ENCODE results near the gene TPM3.
"Not testable (repeated sequence)": the region's sequence is repeated elsewhere in the genome, so short reads cannot be mapped to it uniquely, and the experiment has no call there.

Gene TPM3

DNA sequence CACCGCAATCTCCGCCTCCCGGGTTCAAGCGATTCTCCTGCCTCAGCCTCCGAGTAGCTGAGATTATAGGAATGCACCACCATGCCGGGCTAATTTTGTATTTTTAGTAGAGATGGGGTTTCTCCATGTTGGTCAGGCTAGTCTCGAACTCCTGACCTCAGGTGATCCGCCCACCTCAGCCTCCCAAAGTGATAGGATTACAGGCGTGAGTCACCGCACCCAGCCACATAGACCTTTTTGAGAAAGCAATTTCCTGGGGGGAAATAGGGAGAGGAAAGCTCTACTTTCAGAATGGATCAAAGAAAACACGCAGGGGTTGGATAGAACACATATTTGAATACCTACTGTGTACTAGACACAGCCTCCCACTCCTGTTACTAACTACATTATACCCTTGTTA lies 13.9 kb upstream of the TPM3 start:
- not testable (repeated sequence) for DNase-seq

DNA sequence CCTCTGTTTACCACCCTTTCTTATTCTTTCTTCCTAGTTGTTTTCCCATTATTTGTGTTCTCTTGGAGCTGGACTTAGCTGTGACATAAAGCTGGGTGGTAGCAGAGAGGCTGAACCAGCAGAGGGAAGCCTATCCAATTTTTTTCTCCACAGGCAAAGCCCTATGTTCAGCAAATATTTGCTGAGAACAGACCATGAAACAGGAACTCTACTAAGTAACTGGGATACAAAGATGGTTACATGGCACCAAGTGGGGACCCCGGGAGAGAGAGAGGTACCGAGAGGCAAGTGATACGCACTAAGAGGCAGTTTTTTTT lies 7.6 kb upstream of the TPM3 start:
- no peak for DNase-seq

DNA sequence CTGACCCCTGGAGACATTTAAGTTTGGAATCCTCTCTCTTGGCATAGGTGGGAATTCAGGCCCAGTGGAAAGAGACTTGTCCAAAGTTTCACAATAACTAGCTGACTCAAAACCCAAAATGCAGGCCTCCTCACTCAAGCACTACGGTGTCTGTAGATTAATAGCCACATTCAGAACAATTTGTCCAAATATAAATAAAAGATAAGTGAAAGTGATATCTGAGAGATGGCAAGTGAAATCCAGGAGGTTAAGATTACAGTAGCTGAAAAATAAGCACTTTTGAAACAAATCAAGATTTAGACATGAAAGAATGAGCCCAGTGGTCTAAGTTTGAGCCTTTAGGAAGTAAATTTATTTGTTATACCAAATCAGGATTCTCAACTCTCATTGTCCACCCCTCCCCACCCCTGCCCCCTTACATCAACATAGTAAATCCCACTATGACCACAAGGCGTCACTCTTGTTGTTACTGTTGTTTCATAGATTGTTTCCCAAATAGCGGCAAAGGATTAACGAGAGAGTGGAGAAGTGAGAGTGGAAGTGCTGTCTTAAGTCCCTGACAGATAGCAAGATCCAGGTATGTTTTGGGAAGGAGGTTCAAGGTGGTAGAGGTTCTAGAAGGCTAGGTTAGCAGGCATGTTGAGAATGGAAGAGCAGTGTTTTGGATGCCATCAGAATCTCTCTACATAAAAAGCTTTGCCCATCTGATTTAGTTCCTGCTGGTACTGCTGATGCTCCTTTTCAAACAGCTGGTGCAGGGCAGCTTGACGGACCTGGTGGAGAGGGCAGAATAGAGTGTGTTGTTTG lies 7.1 kb upstream of the TPM3 start:
- DNase-seq: peak; percentile 61

DNA sequence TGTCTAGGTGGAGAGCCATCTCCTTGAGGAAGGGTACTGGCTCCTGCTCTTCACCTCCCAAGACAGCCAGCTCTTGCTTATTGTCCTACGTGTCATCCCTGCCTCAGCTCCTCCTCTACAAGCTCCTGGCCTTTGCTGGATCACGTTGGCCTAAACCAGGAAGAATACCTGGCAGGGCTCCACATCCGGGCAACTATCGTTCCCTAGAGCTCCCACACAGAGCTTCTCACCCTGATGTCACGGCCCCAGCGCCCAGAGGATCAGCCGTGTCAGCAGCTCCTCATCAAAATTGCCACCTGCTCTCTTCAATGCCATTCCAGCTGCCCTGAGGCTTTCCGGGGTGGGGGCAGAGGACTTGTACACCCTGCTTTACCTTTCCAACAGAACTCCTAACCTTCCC lies 1.9 kb upstream of the TPM3 start:
- DNase-seq: no peak

DNA sequence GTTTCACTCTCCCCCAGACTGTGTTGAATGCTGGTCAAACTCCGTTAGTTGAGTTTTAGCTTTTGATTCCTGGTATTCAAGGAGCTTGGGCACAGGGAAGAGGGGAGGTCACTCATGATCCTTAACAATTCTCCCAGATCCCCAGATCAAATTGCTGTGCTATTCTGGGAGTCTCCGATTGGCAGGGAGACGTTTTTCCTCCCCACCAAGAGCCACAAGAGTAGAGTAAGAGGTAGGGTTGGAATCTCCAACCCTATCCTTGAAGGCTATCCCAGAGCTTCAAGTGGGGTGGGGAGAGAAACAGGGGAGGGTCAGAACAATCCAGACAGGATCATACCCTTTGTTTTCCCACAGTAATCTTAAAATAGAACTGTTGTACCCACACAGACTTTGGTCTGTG lies 576 bp upstream of the TPM3 start:
- no peak for DNase-seq

DNA sequence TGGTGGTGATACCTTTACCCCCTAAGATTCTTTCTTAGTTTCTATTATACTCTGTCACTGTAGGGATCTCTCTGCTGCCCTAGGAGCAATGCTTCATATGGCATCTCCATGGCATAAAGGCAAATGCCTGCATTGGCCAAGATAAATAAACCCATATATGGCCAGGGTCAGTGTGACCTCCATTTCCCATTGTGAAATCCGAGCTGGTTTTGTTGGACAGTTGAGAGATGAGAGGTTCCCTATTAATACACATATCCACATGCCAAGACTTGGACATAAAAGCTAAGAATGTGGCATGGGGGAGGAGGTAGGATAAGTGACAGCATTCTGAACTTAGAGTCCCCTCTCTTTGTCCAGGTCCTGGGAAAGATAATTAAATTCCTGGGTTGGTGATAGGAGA lies 1.4 kb downstream of the TPM3 start:
- DNase-seq: no peak

DNA sequence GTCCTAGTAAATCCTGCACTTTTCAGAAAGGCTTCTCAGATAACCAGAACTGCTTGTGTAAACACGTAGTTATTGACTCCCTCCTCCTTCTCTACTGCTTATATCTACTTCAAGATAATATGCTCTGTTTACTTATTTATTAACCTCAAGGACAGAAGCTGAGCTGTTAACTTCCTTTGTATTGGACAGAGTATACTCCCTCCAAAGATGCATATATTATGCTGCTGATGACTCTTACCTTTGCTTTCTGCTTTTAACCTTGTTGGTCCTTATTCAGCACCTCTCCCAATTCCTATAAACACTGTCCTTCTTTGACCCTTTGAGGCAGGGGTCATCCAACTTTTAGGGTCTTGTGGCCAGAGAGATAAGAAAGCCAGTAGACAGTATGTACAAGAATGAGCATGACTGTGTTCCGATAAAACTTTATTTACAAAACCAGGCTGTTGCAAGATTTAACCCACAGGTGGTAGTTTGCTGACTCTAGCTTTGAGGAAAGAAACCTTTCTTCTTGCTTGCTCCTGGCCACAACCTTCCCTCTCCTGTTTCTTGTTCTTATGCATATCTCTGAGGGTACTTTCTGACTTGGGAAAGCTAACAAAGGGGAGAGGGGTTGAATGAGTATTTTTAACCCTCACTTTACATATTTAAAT lies 4.9 kb downstream of the TPM3 start:
- DNase-seq: no peak

DNA sequence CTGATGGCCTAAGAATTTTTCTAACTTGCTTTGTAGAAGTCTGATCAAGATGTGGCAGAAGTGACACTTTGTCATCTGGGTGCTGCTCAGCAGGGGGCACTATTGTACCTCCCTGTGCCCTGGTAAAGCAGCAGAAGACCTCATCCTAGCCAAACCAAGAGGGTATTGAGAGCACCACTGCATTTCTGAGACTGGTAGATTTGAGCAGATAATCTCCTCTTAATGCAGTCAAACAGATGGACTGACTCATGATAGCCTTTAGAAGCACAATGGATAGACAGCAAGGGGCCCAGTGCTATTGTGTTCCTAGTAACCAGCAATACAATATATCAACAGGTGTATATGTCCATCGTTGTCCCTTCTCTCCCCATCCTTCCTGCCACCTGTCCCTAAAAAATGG lies 5.7 kb downstream of the TPM3 start:
- peak; percentile 67 for DNase-seq

DNA sequence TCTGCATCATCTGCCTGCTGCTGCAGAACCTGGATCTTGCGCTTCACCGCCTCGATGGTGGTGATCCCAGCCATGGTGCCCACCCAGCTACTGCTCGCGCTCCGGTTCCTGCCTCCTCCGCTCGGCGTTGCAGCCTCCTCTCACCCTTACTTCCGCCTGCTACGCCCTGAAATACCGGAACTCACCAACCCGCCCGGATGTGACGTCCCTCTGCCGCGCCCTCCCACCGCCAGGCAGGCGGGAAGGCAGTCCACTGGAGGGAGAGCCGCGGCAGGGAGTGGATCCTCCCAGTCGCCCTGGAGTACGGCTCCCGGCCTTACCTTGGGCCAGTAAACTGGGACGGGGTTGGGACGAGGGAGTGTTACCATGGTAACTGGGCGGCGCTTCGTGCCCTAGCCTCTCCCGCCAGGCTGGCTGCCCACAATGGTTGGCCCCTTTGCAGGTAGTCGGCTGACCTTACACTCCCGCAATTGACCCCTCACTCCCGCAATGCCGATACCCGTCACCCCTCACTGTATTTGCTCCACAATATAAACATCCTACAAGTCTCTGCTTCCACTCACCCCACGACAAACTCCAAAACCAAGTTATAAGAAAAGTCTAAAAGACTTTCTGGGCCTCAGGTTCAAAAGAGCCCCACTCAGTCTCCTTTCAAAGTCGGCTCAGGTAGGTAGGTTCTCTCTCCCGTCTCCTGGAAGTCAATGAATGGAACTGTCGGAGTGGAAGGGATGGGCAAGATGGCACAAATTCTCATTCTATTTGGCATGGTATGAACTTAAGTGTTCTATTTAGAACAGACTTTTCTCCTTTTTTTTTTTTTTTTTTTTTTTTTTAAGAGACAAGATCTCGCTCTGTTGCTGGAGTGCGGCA lies 8.6 kb downstream of the TPM3 start:
- peak; percentile 94 for DNase-seq

DNA sequence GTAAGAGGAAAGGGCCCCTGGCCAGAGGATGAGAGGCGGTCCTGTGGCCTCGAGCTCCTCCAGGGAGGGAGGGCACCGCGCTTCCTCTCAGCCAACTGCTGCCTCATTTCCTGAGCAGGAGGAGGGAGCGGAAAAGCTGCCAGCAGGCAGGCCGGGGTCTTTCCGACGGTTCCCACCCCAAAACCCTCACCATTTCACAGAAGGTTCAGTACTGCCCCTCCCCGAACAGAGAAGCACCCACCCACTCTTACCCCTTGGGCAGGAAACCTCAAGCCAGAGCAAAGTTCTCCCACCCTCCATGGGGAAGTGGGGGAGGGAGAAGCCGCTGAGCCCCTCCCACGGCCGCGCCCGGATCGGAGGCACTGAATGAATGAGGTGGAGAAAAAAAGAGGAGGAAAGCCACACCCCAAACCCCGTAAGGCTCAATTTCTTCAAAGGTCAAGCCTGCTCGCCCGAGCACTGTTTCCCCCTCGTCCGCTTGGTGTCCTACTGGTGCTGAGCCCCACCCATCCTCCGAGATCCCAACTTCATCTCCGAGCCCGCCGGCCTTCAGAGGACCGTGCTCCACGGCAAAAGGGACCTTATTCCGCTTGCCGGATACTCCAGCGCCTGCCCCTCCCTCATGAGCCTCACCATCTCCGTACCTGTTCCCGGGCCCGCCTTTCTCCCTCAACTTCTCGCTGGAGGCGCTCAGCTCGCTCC lies 9.4 kb downstream of the TPM3 start:
- DNase-seq: peak; percentile 74

DNA sequence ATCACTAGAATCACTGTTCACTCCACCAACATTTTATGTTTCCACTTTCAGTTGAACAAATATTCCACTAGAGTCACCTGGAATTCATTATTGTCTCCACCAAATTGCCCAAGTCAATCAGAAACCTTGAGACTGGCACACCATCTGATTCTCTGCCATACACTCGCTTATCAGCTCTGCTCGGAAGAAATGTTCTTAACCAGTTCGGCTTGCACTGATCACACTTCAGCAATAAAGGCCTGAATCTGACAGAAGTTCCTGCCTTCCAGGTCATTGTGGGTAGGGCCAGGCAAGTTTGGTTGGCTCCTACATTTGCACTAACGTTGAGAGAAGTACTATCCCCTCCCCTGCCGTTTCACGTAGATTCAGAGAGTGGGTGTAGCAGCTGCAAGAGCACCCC lies 10.0 kb downstream of the TPM3 start:
- no peak for DNase-seq

DNA sequence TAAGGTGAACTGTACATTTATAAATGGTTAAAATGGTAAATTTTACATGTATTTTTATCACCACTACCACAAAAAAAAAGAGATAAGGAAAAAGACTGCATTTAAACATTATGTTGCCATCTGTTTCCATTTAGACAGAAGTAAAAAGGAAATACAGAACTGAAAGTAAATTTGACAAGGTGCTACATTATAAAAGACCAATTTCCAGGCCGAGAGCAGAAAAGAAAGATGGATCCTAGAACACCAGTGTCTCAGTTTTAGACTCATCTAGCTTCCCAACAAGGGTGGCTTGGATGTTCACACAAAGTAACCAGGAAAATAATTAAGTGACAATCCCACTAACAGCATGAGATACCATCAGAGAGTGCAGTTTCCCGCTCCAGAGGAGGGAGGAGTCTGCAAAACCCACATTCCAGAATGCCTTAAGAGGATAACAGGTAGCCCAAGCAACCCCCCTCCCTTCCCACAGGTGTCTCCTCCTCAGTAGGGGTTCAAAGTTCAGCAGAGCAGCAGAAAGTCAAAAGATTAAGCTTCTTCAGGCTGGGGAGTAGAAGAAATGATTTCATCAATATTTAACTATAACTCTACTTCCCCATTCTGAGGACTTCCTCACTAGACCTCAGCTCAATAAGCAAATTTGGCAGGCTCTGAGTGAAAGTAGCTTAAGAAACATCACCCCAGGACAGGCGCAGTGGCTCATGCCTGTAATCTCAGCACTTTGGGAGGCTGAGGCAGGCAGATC lies 11.8 kb downstream of the TPM3 start:
- no peak for DNase-seq

DNA sequence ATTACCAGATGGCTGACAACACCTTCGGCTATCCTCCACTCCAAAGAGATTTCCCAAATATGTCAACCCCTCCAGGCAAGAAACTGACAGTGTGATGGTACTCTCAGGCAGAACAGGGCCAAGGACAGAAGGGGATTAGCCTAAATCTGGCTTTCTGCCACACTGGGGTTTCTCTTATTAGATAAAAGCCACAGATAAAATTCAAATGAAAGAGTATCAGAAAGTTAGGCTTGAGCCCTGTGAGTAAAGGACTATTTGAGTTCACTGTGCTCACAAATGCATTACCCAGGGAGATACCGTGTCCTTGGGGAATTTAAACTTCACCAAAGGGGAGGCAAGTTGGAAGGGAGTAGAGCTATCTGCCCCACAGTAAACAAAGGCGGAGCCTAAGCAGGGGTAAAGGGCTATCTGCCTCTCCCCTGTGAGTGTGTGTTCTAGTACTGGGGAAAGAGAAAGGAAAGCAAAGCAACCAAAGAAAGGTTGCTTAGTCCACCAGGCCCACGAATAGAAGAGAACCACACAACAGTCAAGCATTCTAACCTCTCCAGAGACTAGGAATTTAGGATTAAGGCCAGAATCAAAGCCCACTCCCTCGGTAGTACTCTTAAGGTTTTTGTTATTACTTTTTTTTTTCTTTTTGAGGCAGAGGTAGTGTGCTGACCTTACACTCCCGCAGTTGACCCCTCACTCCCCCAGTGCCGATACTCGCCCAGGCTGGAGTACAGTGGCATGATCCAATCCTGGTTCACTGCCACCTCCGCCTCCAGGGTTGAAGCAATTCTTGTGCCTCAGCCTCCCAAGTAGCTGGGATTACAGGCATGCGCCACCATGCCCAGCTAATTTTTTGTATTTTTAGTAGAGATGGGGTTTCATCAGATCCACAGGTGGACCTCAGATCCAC lies 12.7 kb downstream of the TPM3 start:
- no peak for DNase-seq

DNA sequence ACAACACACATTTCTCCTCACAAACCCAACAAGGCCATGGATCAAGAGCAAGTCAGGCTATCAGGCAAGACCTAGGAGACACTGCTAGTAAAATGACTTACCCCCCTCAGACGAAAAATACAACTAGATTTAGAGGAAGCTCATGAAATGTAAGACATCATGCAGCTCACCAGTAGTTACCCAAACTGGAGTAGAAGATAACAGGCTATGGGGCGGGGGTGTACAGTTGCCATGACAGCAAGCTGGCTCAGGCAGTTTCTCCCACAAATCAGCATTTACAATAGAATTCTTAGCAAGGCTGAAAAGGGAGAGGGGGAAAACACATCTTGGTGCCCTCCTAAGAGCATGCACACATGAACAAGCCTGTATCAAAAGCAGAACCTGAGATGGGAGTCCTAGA lies 13.9 kb downstream of the TPM3 start:
- DNase-seq: peak; percentile 20

DNA sequence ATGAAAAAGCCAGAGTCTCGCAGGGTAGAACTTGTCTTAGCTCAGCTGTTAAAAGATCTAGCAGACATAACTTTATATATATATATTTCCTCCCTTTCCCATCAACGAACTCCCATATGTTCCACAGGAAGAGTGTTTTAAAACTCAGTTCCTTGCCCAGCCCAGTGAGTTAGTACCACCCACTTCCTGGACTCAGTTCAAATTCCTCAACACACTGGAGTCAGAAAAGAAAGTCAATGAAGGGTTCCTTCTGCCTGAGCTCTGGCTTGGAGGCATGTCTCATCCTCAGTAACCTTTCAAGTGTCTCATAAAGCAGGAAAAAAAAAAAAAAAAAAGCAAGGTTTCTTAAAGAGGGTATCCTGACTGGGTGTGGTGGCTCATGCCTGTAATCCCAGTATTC lies 15.6 kb downstream of the TPM3 start:
- DNase-seq: peak; percentile 11

DNA sequence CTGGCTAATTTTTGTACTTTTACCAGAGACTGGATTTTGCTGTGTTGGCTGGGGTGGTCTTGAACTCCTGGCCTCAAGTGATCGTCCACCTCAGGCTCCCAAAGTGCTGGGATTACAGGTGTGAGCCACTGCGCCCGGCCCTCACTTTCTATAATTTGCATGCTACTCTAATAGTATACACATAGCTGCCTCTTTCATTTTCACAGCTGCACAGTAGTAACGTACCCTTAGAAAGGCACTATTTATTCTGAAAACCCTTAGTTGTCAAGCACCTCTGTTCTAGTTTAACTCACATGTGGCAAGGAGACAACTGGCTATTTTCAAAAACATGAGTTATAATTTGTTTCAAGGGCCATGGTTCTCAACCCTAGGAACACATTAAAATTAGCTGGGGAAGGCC lies 17.2 kb downstream of the TPM3 start:
- no peak for DNase-seq

DNA sequence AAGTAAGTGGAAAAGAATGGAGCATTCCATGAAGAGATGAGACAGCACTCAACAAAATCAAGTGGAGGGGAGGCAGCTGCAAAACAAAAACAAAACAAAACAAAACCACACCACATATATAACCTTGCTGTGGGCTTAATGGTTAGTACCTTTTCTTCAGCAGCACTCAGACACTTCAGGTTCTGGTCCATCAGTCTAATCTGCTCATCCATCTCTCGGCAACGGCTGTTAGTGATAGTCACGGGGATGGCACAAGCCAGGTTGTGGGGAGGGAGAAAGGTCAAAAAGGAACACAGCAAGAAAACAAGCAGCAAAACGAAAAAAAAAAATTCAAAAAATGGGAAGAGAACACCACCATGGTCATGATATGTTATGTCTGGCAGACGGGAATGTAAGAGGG lies 20.0 kb downstream of the TPM3 start:
- no peak for DNase-seq

DNA sequence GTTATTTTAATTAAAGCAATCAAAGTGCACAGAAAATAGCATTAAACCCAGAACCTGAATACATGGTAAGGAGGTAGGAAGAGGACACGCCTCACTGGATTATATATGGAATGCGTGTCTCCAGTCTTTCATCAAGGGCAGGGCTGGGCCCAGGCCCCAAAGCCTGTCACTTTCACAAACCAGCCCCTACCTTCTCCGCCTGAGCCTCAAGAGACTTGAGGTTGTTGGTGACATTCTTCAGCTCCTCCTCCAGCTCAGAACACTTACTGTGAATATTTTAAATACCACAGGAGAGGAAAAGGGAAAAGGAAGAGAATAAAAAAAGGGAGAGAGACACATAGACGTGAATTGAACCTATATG lies 20.7 kb downstream of the TPM3 start:
- DNase-seq: no peak

DNA sequence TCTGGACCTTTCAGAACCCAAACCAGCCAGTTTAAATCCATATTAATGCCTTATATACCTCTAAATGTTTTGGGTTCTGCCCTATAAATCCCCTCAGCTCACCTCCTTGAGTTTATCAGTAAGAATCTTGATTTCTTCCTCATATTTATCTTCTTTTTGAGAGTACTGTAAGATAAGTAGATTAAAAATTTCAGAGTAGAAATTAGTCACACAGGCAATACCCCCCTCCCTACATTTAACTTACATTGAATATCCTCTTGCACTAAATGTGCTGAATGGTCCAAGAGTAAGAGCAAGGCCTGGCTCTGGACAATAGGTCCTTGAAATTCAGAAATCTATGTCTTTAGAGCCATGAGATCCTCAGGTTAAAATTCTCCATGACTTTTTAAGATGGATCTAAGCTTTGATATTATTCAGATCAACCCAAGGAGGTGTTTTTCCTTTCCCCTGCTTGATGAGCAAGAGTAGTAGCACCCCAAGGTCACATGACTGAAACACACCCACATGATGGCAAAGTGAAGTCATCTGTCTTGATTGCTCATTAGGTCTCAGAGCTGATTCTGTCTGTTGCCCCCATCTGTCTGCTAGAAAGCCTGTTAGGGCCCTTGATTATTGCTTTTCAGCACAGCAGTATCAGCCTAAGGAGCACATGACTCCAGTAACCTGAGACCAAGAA lies 21.2 kb downstream of the TPM3 start:
- no peak for DNase-seq

DNA sequence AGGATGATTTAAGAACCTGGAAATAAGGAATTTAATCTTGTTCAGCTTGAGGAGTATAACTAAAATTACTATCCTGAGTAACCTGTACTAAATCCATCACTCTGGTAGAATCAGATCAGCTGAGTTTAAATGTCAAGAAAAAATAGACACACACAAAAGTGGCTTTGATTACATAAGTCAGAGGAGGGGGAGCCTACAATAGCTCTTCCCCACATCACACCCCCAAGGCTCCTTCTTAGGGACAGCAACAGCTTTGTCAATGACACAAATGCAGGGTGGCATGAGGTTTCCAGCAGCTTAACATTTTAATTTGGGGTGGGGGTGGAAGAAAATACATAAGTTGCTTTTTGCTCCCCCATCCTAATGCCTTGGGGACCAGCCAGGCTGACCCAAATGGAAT lies 24.4 kb downstream of the TPM3 start:
- DNase-seq: no peak

DNA sequence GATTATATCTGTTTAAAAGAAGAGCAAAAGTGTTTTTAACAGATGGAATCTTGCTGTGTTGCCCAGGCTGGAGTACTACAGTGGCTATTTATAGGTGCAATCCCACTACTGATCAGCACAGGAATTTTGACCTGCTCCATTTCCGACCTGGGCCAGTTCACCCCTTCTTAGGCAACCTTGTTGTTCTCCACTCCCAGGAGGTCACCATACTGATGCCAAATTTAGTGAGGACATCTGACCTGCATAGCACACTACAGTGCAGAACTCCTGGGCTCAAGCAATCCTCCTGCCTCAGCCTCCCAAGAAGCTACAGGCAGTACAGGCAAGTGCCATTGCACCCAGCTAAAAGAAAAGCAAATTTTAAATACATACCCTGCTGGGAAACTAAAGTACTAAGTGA lies 25.7 kb downstream of the TPM3 start:
- no peak for DNase-seq
